ENCODE results near the gene NFYA. TPM values are rescaled to one million over a fixed set of nuclear protein-coding genes. Genes with fewer than 3 reads are reported as not detected.
A peak's percentile ranks its signal among the peaks of the same experiment; 100 is the strongest.

Gene NFYA
- 10 to 100 TPM; 27.5 to 33.1 (median 33.0) TPM for total RNA-seq
- 30.2 TPM for total RNA-seq (2013)

- Mint-ChIP-seq H3K4me1 (peaks cover 46 to 51% of the 10 kb centered on the region in 2 donors), H3K36me3 (no peaks in the 10 kb centered on the region), H3K9me3 (no peaks in the 10 kb centered on the region), H3K4me3 (peak within 1 kb of the TSS; percentile 92), H3K27me3 (ENCODE audit: low read depth in 2 of 2) (no peaks in the 10 kb centered on the region), H3K27ac (peak within 1 kb of the TSS; percentile 94 to 98)
- ATAC-seq (peak; percentile 68 to 85 (median 71)), DNase-seq (peak in 1 of 2 donors; percentile 100)
- no peak for TF ChIP-seq CTCF (IDR thresholded peaks at IDR 0.05)
- Histone ChIP-seq H3K4me1 (ENCODE audit: control insufficient read depth, insufficient read depth, low read length) (peaks cover 9% of the 10 kb centered on the region), H3K27ac (ENCODE audit: low read length) (peak within 1 kb of the TSS; percentile 99), H3K36me3 (ENCODE audit: control insufficient read depth, insufficient read depth, low read length) (peaks cover 16% of the 10 kb centered on the region), H3K9me3 (ENCODE audit: control insufficient read depth, insufficient read depth, low read length) (no peaks in the 10 kb centered on the region), H3K4me3 (ENCODE audit: low read length) (peak within 1 kb of the TSS; percentile 99), H3K27me3 (ENCODE audit: control insufficient read depth, insufficient read depth, low read length) (no peaks in the 10 kb centered on the region)
- intact Hi-C loops (cut with micrococcal nuclease), result loop anchor here (2.0 to 5.0 kb wide), 2 partner anchors 259 to 660 kb away; no protein-coding TSS in a partner anchor
- 0% methylated on average over 37 of the region's 37 CpGs for WGBS (ENCODE audit: insufficient coverage)
Observed at GRCh38 chr6:41072836-41073202, at the start of gene NFYA. Gene NFYA (plus strand): TSS chr6:41072974. CDS start chr6:41079090, 6,116 bp downstream.

- peaks cover 12 to 17% of the 10 kb centered on the region in 2 donors for H3K4me1 Mint-ChIP-seq
- H3K36me3 Mint-ChIP-seq, result no peaks in the 10 kb centered on the region
- Histone ChIP-seq H3K9me3 (ENCODE audit: control insufficient read depth, insufficient read depth, low read length) (no peaks in the 10 kb centered on the region), H3K4me3 (ENCODE audit: low read length) (no peak overlapping the region), H3K36me3 (ENCODE audit: control insufficient read depth, insufficient read depth, low read length) (no peaks in the 10 kb centered on the region), H3K27ac (ENCODE audit: low read length) (no peak overlapping the region), H3K27me3 (ENCODE audit: control insufficient read depth, insufficient read depth, low read length) (no peaks in the 10 kb centered on the region), H3K4me1 (ENCODE audit: control insufficient read depth, insufficient read depth, low read length) (peaks cover 9% of the 10 kb centered on the region)
- H3K27me3 Mint-ChIP-seq (ENCODE audit: low read depth in 2 of 2), result no peaks in the 10 kb centered on the region
- WGBS (ENCODE audit: insufficient coverage), result 98% methylated on average over 3 of the region's 3 CpGs
- no peak for DNase-seq
- H3K27ac Mint-ChIP-seq, result no peak overlapping the region
- H3K9me3 Mint-ChIP-seq, result no peaks in the 10 kb centered on the region
- H3K4me3 Mint-ChIP-seq, result no peak overlapping the region
- no peak for TF ChIP-seq CTCF (IDR thresholded peaks at IDR 0.05)
- intact Hi-C loops (cut with micrococcal nuclease), result no loop called here
- no peak for ATAC-seq
Observed at GRCh38 chr6:41023114-41023513, 49.7 kb upstream of the NFYA start.

GRCh38 chr6:41025966-41026530 is 46.7 kb upstream of the NFYA start:
- no peak for TF ChIP-seq CTCF (IDR thresholded peaks at IDR 0.05)
- no peak for ATAC-seq
- intact Hi-C loops (cut with micrococcal nuclease), result loop anchor here (5.0 kb wide), 2 partner anchors 41 to 1664 kb away; no protein-coding TSS in a partner anchor
- no peak overlapping the region for H3K27ac ChIP-seq (ENCODE audit: low read length)
- Mint-ChIP-seq H3K36me3 (no peaks in the 10 kb centered on the region), H3K4me1 (peaks cover 24 to 28% of the 10 kb centered on the region in 2 donors), H3K27me3 (ENCODE audit: low read depth in 2 of 2) (no peaks in the 10 kb centered on the region), H3K9me3 (no peaks in the 10 kb centered on the region), H3K27ac (no peak overlapping the region), H3K4me3 (peak overlapping the region; percentile 56)
- H3K4me1 ChIP-seq (ENCODE audit: control insufficient read depth, insufficient read depth, low read length), result peaks cover 20% of the 10 kb centered on the region
- no peaks in the 10 kb centered on the region for H3K27me3 ChIP-seq (ENCODE audit: control insufficient read depth, insufficient read depth, low read length)
- no peak for DNase-seq
- no peaks in the 10 kb centered on the region for H3K36me3 ChIP-seq (ENCODE audit: control insufficient read depth, insufficient read depth, low read length)
- H3K4me3 ChIP-seq (ENCODE audit: low read length), result no peak overlapping the region
- no peaks in the 10 kb centered on the region for H3K9me3 ChIP-seq (ENCODE audit: control insufficient read depth, insufficient read depth, low read length)
- 94% methylated on average over 3 of the region's 3 CpGs for WGBS (ENCODE audit: insufficient coverage)

GRCh38 chr6:41027241-41027640 is 45.5 kb upstream of the NFYA start:
- H3K27ac ChIP-seq (ENCODE audit: low read length), result no peak overlapping the region
- Mint-ChIP-seq H3K36me3 (no peaks in the 10 kb centered on the region), H3K4me3 (peak overlapping the region; percentile 91), H3K9me3 (no peaks in the 10 kb centered on the region), H3K27me3 (ENCODE audit: low read depth in 2 of 2) (no peaks in the 10 kb centered on the region), H3K27ac (peak overlapping the region; percentile 7 to 79), H3K4me1 (peaks cover 24 to 28% of the 10 kb centered on the region in 2 donors)
- H3K4me1 ChIP-seq (ENCODE audit: control insufficient read depth, insufficient read depth, low read length), result peaks cover 20% of the 10 kb centered on the region
- no peaks in the 10 kb centered on the region for H3K9me3 ChIP-seq (ENCODE audit: control insufficient read depth, insufficient read depth, low read length)
- intact Hi-C loops (cut with micrococcal nuclease), result loop anchor here (1.0 to 5.0 kb wide), 3 partner anchors 21 to 1665 kb away; no protein-coding TSS in a partner anchor
- WGBS (ENCODE audit: insufficient coverage), result 41% methylated on average over 4 of the region's 4 CpGs
- DNase-seq, result no peak
- no peak overlapping the region for H3K4me3 ChIP-seq (ENCODE audit: low read length)
- TF ChIP-seq CTCF (IDR thresholded peaks at IDR 0.05), result no peak
- no peaks in the 10 kb centered on the region for H3K27me3 ChIP-seq (ENCODE audit: control insufficient read depth, insufficient read depth, low read length)
- ATAC-seq, result no peak
- H3K36me3 ChIP-seq (ENCODE audit: control insufficient read depth, insufficient read depth, low read length), result no peaks in the 10 kb centered on the region

Measured in natural killer cell (primary cell).